ENCODE measurements around the gene CDC42BPB. TPM values are rescaled to one million over a fixed set of nuclear protein-coding genes. Genes with fewer than 3 reads are reported as not detected.

Gene CDC42BPB
- total RNA-seq, 2 experiments from 2014 or later: 6.6 to 7.6 TPM

GRCh38 chr14:102969060-102969791 lies 88.1 kb downstream of the CDC42BPB start:
- Histone ChIP-seq H3K36me3 (ENCODE audit: insufficient read depth, low read length) (peaks cover 2% of the 10 kb centered on the region), H3K9me3 (ENCODE audit: control insufficient read depth in 1 of 2, insufficient read depth in 1 of 2, low read length in 2 of 2) (no peaks in the 10 kb centered on the region), H3K27me3 (ENCODE audit: control insufficient read depth in 1 of 2, insufficient read depth in 2 of 2, low read length in 2 of 2) (no peaks in the 10 kb centered on the region), H3K4me1 (ENCODE audit: insufficient read depth, low read length) (no peaks in the 10 kb centered on the region), H3K27ac (ENCODE audit: low read depth in 1 of 2, low read length in 2 of 2) (no peak overlapping the region), H3K4me3 (ENCODE audit: low read length) (no peak overlapping the region)
- H3K27ac Mint-ChIP-seq: no peak overlapping the region
- intact Hi-C loops (cut with DNase I, micrococcal nuclease): no loop called here
- ChIA-PET POLR2A (no interaction called here), CTCF (no interaction called here)
- H3K4me1 Mint-ChIP-seq (ENCODE audit: low read depth): no peaks in the 10 kb centered on the region
- no peak overlapping the region for H3K4me3 Mint-ChIP-seq
- ATAC-seq (ENCODE audit: poor library complexity) (no peak), DNase-seq (no peak)
- H3K9me3 Mint-ChIP-seq: no peaks in the 10 kb centered on the region
- H3K27me3 Mint-ChIP-seq: no peaks in the 10 kb centered on the region
- peaks cover 34% of the 10 kb centered on the region for H3K36me3 Mint-ChIP-seq (ENCODE audit: low read depth)
- no peak for TF ChIP-seq CTCF (IDR thresholded peaks at IDR 0.05)

GRCh38 chr14:102968306-102968705 lies 89.0 kb downstream of the CDC42BPB start:
- H3K27ac ChIP-seq (ENCODE audit: low read depth in 1 of 2, low read length in 2 of 2): no peak overlapping the region
- H3K27me3 ChIP-seq (ENCODE audit: control insufficient read depth in 1 of 2, insufficient read depth in 2 of 2, low read length in 2 of 2): no peaks in the 10 kb centered on the region
- H3K36me3 Mint-ChIP-seq (ENCODE audit: low read depth): peaks cover 31% of the 10 kb centered on the region
- peaks cover 2% of the 10 kb centered on the region for H3K36me3 ChIP-seq (ENCODE audit: insufficient read depth, low read length)
- H3K9me3 ChIP-seq (ENCODE audit: control insufficient read depth in 1 of 2, insufficient read depth in 1 of 2, low read length in 2 of 2): no peaks in the 10 kb centered on the region
- no peak overlapping the region for H3K4me3 ChIP-seq (ENCODE audit: low read length)
- ATAC-seq (ENCODE audit: poor library complexity) (no peak), DNase-seq (no peak)
- H3K4me3 Mint-ChIP-seq: no peak overlapping the region
- H3K27ac Mint-ChIP-seq: no peak overlapping the region
- H3K4me1 Mint-ChIP-seq (ENCODE audit: low read depth): no peaks in the 10 kb centered on the region
- no peak for TF ChIP-seq CTCF (IDR thresholded peaks at IDR 0.05)
- H3K27me3 Mint-ChIP-seq: no peaks in the 10 kb centered on the region
- ChIA-PET POLR2A (no interaction called here), CTCF (no interaction called here)
- no peaks in the 10 kb centered on the region for H3K9me3 Mint-ChIP-seq
- H3K4me1 ChIP-seq (ENCODE audit: insufficient read depth, low read length): no peaks in the 10 kb centered on the region
- intact Hi-C loops (cut with DNase I, micrococcal nuclease): no loop called here

GRCh38 chr14:102967506-102967795 lies 89.9 kb downstream of the CDC42BPB start:
- CTCF ChIA-PET: no interaction called here
- H3K4me3 Mint-ChIP-seq: no peak overlapping the region
- intact Hi-C loops (cut with DNase I, micrococcal nuclease): no loop called here
- ATAC-seq (ENCODE audit: poor library complexity) (no peak), DNase-seq (no peak)
- no peaks in the 10 kb centered on the region for H3K9me3 Mint-ChIP-seq
- H3K4me3 ChIP-seq (ENCODE audit: low read length): no peak overlapping the region
- H3K36me3 Mint-ChIP-seq (ENCODE audit: low read depth): peaks cover 35% of the 10 kb centered on the region
- POLR2A ChIA-PET: no interaction called here
- no peaks in the 10 kb centered on the region for H3K4me1 ChIP-seq (ENCODE audit: insufficient read depth, low read length)
- H3K27me3 Mint-ChIP-seq: no peaks in the 10 kb centered on the region
- H3K36me3 ChIP-seq (ENCODE audit: insufficient read depth, low read length): peaks cover 2% of the 10 kb centered on the region
- no peak overlapping the region for H3K27ac Mint-ChIP-seq
- no peak overlapping the region for H3K27ac ChIP-seq (ENCODE audit: low read depth in 1 of 2, low read length in 2 of 2)
- H3K9me3 ChIP-seq (ENCODE audit: control insufficient read depth in 1 of 2, insufficient read depth in 1 of 2, low read length in 2 of 2): no peaks in the 10 kb centered on the region
- TF ChIP-seq CTCF (IDR thresholded peaks at IDR 0.05): no peak
- no peaks in the 10 kb centered on the region for H3K27me3 ChIP-seq (ENCODE audit: control insufficient read depth in 1 of 2, insufficient read depth in 2 of 2, low read length in 2 of 2)
- no peaks in the 10 kb centered on the region for H3K4me1 Mint-ChIP-seq (ENCODE audit: low read depth)
